ENCODE measurements around the gene MCRS1.

- TF ChIP-seq POLR2AphosphoS5 (IDR thresholded peaks at IDR 0.05; ENCODE audit: low read depth, low read length) = no peak
- no peak for TF ChIP-seq POLR2A (IDR thresholded peaks at IDR 0.05; ENCODE audit: low read depth, low read length)
- no peak for TF ChIP-seq TAF1 (IDR thresholded peaks at IDR 0.05; ENCODE audit: borderline replicate concordance, low read depth, low read length)
Measured at GRCh38 chr12:49616533-49617219, 48.7 kb upstream of the MCRS1 start.

Data from GM12892 (cell line).